Thyroid gland (tissue), 4 donors: Measurements from ENCODE around the gene MXD4.

Experiments used
- CTCF ChIP-seq, 6 experiments: fragments of 200-600 bp in 3 of 6; fragments of 450-650 bp in 3 of 6; sonication (generic) in 3 of 6; IDR thresholded peaks; one replicate each; pipeline ENCODE4 v1.5.1; 2016 to 2019; ENCODE audit warnings: antibody characterized with exemption in 6 of 6, mild to moderate bottlenecking in 2 of 6, inconsistent platforms in 1 of 6, moderate library complexity in 1 of 6
- POLR2A ChIP-seq, 2 donors: fragments of 450-650 bp; IDR thresholded peaks; one replicate each; pipeline ENCODE4 v1.6.1; 2017; ENCODE audit warnings: antibody characterized with exemption in 2 of 2, mild to moderate bottlenecking in 2 of 2, moderate library complexity in 1 of 2

GRCh38 chr4:2267320-2267811 is 5.5 kb upstream of the MXD4 start:
- TF ChIP-seq POLR2A (IDR thresholded peaks at IDR 0.05) (no peak), CTCF (IDR thresholded peaks at IDR 0.05) (no peak)
